22Rv1 (cell line): Measurements from ENCODE around the gene GNAS.
A peak's percentile ranks its signal among the peaks of the same experiment; 100 is the strongest.

Experiments used
- H3K27ac ChIP-seq: fragments of 450-650 bp; 2 replicates; pipeline ENCODE4 v1.5.1; 2017
- ZFX ChIP-seq: fragments of 450-650 bp; IDR thresholded peaks from 2 replicates; pipeline ENCODE4 v1.6.1; 2017; ENCODE audit warnings: antibody characterized with exemption, borderline replicate concordance
- TF ChIP-seq, protein P1 (sequence below): fragments of 450-650 bp; IDR thresholded peaks from 2 replicates; pipeline ENCODE4 v1.5.1; 2017; ENCODE audit warnings: mild to moderate bottlenecking

Gene GNAS

DNA sequence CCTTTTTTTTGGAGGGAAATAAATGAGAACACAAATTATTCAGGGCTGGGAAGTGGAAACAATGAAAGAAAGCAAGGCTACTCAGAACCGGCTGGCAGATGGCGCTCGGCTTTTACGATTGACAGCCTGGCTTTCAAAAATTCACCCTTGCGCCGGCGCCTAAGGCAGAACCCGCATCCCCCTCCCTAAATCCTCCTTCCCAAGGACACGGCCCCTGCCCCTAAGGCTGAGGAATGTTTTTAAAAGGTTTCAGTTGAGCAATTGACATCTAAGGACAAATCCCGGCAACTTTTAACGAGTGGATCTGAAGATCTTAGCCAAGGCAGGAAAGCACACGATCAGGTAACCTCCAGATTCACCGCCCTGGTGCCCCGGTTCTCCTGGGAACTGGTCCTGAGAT is 16.3 kb downstream of the GNAS start:
- TF ChIP-seq, protein P1, sequence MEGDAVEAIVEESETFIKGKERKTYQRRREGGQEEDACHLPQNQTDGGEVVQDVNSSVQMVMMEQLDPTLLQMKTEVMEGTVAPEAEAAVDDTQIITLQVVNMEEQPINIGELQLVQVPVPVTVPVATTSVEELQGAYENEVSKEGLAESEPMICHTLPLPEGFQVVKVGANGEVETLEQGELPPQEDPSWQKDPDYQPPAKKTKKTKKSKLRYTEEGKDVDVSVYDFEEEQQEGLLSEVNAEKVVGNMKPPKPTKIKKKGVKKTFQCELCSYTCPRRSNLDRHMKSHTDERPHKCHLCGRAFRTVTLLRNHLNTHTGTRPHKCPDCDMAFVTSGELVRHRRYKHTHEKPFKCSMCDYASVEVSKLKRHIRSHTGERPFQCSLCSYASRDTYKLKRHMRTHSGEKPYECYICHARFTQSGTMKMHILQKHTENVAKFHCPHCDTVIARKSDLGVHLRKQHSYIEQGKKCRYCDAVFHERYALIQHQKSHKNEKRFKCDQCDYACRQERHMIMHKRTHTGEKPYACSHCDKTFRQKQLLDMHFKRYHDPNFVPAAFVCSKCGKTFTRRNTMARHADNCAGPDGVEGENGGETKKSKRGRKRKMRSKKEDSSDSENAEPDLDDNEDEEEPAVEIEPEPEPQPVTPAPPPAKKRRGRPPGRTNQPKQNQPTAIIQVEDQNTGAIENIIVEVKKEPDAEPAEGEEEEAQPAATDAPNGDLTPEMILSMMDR: peak; percentile 58
- no peak for TF ChIP-seq ZFX
- no peak overlapping the region for H3K27ac ChIP-seq

DNA sequence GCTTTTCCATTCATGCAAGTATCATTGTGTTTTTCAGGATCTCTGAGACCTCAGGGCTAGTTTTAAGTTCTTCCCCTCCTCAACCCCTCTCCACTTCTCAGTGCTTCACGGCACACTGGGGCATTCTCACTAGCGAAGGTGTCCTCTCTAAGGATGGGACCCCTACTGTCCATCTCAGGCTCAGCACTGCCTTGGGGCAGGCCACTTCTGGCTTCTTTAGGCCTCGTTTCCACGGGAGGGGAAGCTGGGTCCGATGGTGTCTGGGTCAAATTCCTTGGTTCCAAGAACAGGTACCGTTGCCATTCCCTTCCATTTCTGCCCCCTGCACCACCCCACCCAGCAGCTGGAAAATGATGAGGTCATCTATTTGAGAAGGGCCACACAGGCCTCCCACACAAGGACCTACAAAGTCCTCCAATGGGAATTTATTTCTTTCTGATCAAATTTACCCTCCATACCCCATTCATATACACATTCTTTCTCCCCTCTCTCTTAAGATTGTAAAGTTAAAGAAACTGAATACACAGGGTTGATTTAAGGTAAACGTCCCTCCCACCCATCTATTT is 17.2 kb downstream of the GNAS start:
- H3K27ac ChIP-seq: no peak overlapping the region
- TF ChIP-seq ZFX: no peak
- TF ChIP-seq, protein P1: no peak

DNA sequence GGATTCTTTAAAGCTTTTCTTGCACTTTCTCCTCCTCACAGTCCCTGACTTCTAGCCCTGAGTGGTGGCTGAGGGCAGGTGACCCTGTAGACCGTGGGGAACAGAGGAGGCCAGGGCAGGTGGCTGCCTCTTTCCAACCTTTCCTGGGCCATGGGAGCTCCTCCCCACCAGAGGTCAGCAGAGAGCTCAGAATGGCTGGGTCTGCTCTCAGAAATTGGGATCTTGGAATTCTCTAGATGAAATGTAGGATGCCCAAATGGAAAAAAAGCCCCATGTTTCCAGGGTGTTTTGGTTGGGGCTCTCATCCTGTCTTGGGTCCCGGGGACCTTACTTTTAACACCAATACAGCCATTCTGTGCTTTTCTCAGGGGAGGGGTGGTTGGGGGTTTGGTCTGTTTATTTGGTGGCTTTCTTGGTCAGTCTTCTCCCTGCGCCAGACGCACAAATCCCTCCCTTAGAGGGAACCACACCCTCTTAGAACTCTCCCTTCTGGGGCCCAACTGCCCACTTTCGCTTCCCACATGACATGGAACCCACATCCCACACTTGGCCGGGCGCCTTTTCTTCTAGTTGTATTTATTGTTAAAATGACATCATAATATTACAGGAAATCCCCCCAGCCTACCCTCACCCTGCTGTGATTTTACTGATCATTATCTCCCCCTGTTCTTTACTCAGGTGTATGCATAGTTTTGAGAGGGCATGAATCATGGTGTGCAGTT is 17.9 kb downstream of the GNAS start:
- TF ChIP-seq, protein P1: peak; percentile 90
- no peak for TF ChIP-seq ZFX
- no peak overlapping the region for H3K27ac ChIP-seq

DNA sequence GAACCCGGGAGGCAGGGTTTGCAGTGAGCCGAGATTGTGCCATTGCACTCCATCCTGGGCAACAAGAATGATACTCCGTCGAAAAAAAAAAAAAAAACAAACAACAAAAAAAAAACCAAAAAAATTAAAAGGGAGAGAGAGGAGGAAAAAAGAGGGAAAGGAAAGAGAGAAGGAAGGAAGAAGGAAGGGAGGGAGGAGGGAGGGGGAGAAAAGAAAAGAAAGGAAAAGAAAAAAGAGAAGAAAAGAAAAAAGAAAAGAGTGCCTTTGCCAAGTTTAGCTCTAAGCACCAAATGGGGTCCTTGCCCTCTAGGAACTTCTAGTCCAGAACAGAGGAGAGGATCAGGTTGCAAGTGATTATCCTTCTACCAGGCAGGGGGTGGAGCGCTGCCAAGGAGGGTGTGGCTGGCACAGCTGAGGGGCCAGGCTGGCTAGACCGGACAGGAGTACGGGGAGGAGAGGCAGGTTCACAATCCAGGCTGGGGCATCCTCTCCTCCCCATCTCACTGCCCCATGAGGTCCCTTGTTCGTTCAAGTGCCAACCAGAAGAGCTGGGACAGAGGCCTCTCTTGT is 19.1 kb downstream of the GNAS start:
- no peak overlapping the region for H3K27ac ChIP-seq
- TF ChIP-seq, protein P1: no peak
- TF ChIP-seq ZFX: no peak

DNA sequence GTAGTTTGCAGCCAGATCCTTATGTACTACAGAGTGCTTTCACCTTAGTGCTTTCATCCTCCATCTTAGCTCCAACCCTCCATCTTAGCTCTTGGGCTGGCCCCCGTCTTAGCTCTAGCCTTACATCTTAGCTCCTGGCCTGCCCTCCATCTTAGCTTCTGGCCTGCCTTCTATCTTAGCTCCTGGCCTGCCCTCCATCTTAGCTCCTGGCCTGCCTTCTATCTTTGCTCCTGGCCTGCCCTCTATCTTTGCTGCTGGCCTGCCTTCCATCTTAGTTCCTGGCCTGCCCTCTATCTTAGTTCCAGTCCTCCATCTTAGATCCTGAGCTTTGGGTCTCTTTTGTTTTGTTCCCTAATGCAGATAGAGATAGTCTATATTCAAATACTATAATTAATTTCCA is 22.0 kb downstream of the GNAS start:
- no peak overlapping the region for H3K27ac ChIP-seq
- TF ChIP-seq, protein P1: no peak
- TF ChIP-seq ZFX: no peak

DNA sequence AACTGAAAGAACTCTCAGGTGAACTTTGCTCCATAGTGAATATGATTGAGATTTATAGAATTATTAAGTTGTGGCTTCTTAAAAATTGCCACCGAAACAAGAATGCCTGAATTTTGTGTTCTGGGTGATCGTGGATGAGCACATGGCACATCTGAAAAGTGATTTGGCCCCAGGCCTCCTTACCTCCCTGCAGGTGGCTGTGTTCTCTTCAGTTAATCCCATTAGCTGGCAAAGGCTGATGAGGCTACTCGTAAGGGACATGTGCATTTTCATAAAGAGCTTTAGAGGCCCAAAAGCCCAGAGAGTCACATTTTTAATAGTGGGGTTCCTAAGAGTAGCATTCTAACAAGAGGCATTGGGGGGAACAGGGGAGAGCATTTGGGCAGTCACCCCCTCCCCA is 22.6 kb downstream of the GNAS start:
- TF ChIP-seq ZFX: no peak
- TF ChIP-seq, protein P1: no peak
- no peak overlapping the region for H3K27ac ChIP-seq

DNA sequence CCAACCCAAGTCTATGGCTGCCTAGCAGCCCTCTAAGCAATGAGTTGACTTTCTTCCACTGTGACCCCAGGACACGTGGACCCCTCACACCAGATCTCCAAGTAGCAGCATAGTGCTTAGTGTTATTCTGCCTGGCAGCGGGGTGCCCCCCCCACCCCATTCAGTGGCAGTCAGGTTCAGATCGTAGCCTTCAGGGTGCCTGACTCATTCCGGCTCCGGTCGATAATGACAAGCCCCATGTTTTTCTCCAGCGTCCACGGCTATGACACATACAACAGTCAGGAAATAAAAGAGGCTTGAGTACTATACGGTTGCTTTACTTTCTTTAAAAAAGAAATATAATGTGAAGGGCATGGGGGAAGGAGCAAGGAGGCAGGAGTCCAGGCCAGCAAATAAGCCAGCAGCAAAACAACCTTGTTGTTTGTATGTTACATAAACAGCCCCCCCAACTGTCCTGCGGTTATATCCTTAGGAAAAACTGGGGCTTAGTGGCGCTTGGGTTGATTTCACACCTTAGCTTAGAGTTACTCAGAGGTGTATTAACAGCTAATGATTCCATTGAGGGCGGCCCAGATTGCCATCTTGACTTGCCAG is 23.1 kb downstream of the GNAS start:
- TF ChIP-seq, protein P1: no peak
- no peak for TF ChIP-seq ZFX
- no peak overlapping the region for H3K27ac ChIP-seq
